GM23338 (cell line): Measurements from ENCODE around the gene MCC. TPM values are rescaled to one million over a fixed set of nuclear protein-coding genes. Genes with fewer than 3 reads are reported as not detected.

Source experiments
- ATAC-seq: fragments of 200-7000 bp; cut with Tn5 transposase; 3 replicates; pipeline ENCODE4 v1.9.1; 2020
- DNase-seq: peaks from one replicate; pipeline ENCODE4 v3.0.0-alpha.2; 2015; ENCODE audit warnings: low spot score
- H2AFZ ChIP-seq: fragments of 200-600 bp; sonication (generic); 2 replicates; pipeline ENCODE4 v1.8.0; 2016; ENCODE audit warnings: antibody characterized with exemption, mild to moderate bottlenecking, moderate library complexity
- H3F3A ChIP-seq: fragments of 200-600 bp; sonication (generic); replicated peaks from 2 replicates; pipeline ENCODE4 v1.8.0; 2017; ENCODE audit warnings: antibody characterized with exemption, mixed run types, low read depth
- H3K27ac ChIP-seq: fragments of 200-600 bp; sonication (generic); 2 replicates; pipeline ENCODE4 v1.6.1; 2016; ENCODE audit warnings: low read depth
- H3K27me3 ChIP-seq: fragments of 200-600 bp; sonication (generic); 2 replicates; pipeline ENCODE4 v1.8.0; 2016; ENCODE audit warnings: mild to moderate bottlenecking, mixed run types, moderate library complexity; ENCODE audit not compliant: insufficient read depth
- H3K36me3 ChIP-seq: fragments of 200-600 bp; sonication (generic); 2 replicates; pipeline ENCODE4 v1.8.0; 2016; ENCODE audit warnings: mild to moderate bottlenecking; ENCODE audit not compliant: insufficient read depth
- H3K4me1 ChIP-seq: fragments of 200-600 bp; sonication (generic); 2 replicates; pipeline ENCODE4 v1.8.0; 2016; ENCODE audit warnings: mild to moderate bottlenecking, moderate library complexity; ENCODE audit not compliant: insufficient read depth
- H3K4me2 ChIP-seq: fragments of 200-600 bp; sonication (generic); 2 replicates; pipeline ENCODE4 v1.7.1; 2017; ENCODE audit warnings: mixed run types
- H3K4me3 ChIP-seq: fragments of 200-600 bp; sonication (generic); 2 replicates; pipeline ENCODE4 v1.6.1; 2016; ENCODE audit warnings: mixed run types
- H3K79me2 ChIP-seq: fragments of 200-600 bp; sonication (generic); replicated peaks from 2 replicates; pipeline ENCODE4 v1.8.0; 2017; ENCODE audit warnings: mild to moderate bottlenecking; ENCODE audit not compliant: insufficient read depth
- H3K9me2 ChIP-seq: fragments of 200-600 bp; sonication (generic); 2 replicates; pipeline ENCODE4 v1.8.0; 2017; ENCODE audit not compliant: insufficient read depth
- H4K20me1 ChIP-seq: fragments of 200-600 bp; sonication (generic); replicated peaks from 2 replicates; pipeline ENCODE4 v1.8.0; 2017; ENCODE audit warnings: mild to moderate bottlenecking; ENCODE audit not compliant: insufficient read depth
- H3K27ac Mint-ChIP-seq: 2 replicates; pipeline ENCODE4 v1.8.0; 2020; ENCODE audit warnings: inconsistent platforms, mild to moderate bottlenecking, moderate library complexity, mixed read lengths
- H3K27me3 Mint-ChIP-seq: 3 replicates; pipeline ENCODE4 v1.8.0; 2022; ENCODE audit warnings: low read depth, mild to moderate bottlenecking, moderate library complexity, mixed read lengths, inconsistent platforms; ENCODE audit not compliant: insufficient read depth, poor library complexity
- H3K36me3 Mint-ChIP-seq: 3 replicates; pipeline ENCODE4 v1.8.0; 2021; ENCODE audit warnings: low read depth, mild to moderate bottlenecking, inconsistent platforms, moderate library complexity, mixed read lengths
- H3K4me1 Mint-ChIP-seq: 3 replicates; pipeline ENCODE4 v1.8.0; 2020; ENCODE audit warnings: mild to moderate bottlenecking, inconsistent platforms, mixed read lengths
- H3K4me3 Mint-ChIP-seq: 3 replicates; pipeline ENCODE4 v1.8.0; 2021; ENCODE audit warnings: moderate library complexity, mild to moderate bottlenecking, inconsistent platforms, mixed read lengths
- H3K9me3 Mint-ChIP-seq: 3 replicates; pipeline ENCODE4 v1.8.0; 2020; ENCODE audit warnings: moderate library complexity, mild to moderate bottlenecking, inconsistent platforms, mixed read lengths
- CREB1 ChIP-seq: fragments of 250-450 bp; sonication (Bioruptor Pico); IDR thresholded peaks from 2 replicates; pipeline ENCODE4 v1.5.0; 2020; ENCODE audit warnings: low read depth, mild to moderate bottlenecking, moderate library complexity
- EZH2 ChIP-seq: fragments of 200-600 bp; sonication (generic); IDR thresholded peaks from one replicate; pipeline ENCODE4 v1.8.0; 2017; ENCODE audit warnings: antibody characterized with exemption, mild to moderate bottlenecking, low read depth; ENCODE audit not compliant: unreplicated experiment
- EZH2phosphoT487 ChIP-seq: fragments of 200-600 bp; sonication (generic); IDR thresholded peaks from one replicate; pipeline ENCODE4 v1.8.1; 2018; ENCODE audit warnings: antibody characterized with exemption; ENCODE audit not compliant: unreplicated experiment
- JUNB ChIP-seq: IDR thresholded peaks from one replicate; pipeline ENCODE4 v1.6.1; 2016; ENCODE audit warnings: antibody characterized with exemption; ENCODE audit not compliant: unreplicated experiment
- NANOG ChIP-seq: IDR thresholded peaks from 2 replicates; pipeline ENCODE4 v1.6.1; 2016; ENCODE audit warnings: antibody characterized with exemption, borderline replicate concordance
- STAT1 ChIP-seq: IDR thresholded peaks from one replicate; pipeline ENCODE4 v1.6.1; 2016; ENCODE audit warnings: antibody characterized with exemption; ENCODE audit not compliant: unreplicated experiment
- ZNF114 ChIP-seq: fragments of 250-450 bp; sonication (Bioruptor Pico); IDR thresholded peaks from 2 replicates; pipeline ENCODE4 v1.5.0; 2020; ENCODE audit warnings: mild to moderate bottlenecking, moderate library complexity
- polyA plus RNA-seq: library from polyadenylated mRNA; unstranded; fragments of >200 nt; fragmentation: Nextera tagmentation; extraction: Ambion mirVana; gene quantifications from 2 replicates; pipeline ENCODE4 v1.2.1, GENCODE V29; 2016
- total RNA-seq: library from RNA; depleted of rRNA; stranded (reverse); fragments of >200 nt; shearing (Covaris generic); gene quantifications from 2 replicates; pipeline ENCODE4 v1.2.3, GENCODE V29; 2014
- TF ChIP-seq, protein P1 (sequence below), 2 experiments: fragments of 200-600 bp in 1 of 2; sonication (generic) in 1 of 2; conservative IDR thresholded peaks; 2 replicates each; pipeline versions ENCODE4 v1.5.1 to v1.6.1; 2016 to 2017; ENCODE audit warnings: antibody characterized with exemption in 2 of 2, low read depth in 2 of 2, mild to moderate bottlenecking in 2 of 2, moderate library complexity in 1 of 2

Gene MCC
- total and polyA plus RNA-seq, 2 experiments from 2014 or later: 3.8 to 10.1 TPM

DNA sequence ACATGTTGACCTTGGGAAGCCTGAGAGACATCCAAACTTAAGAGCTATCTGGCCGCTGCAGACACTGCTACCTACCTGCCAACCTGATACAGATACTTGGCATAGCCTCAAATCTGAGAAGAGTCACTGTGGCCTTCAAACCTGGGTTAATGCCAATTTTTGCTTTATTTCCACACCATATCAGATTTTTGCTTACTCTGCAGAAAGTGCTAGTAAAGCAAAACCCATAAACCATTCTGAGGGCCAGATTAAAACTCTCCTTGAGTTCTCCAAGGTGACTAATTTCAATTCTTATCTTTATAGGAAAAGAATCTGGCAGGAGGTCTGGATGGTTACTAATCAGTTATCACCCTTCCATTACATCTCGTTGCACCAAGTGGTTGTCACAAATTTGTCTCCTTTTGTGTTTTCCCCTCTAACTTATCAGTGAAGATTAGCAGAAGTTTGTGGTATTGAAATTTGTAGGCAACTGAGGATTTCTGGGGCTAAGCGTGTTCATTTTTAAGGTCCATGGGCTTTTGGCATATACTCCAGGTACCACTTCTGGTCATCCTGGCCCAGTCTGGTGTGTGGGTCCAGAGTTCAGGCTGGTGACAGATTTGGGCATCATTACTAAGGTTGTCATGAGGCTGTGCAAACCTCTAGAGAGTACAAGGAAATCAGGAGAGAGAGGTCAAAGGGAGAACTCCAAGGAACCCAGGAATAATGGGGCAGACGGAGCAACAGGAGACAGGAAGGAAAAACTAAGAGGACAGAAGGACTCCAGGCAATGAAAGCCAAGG, 231.4 kb downstream of the MCC start:
- Mint-ChIP-seq H3K4me1 (peaks cover 7% of the 10 kb centered on the region; the same call in 2 of the 3 replicates), H3K36me3 (peaks cover 21% of the 10 kb centered on the region), H3K27me3 (peaks cover 4% of the 10 kb centered on the region), H3K4me3 (no peak overlapping the region), H3K9me3 (peaks cover 9% of the 10 kb centered on the region; the same call in 2 of the 3 replicates), H3K27ac (no peak overlapping the region)
- Histone ChIP-seq H3K4me1 (no peaks in the 10 kb centered on the region), H3F3A (no peaks in the 10 kb centered on the region), H2AFZ (no peak overlapping the region), H3K79me2 (0 out of 2 replicates have a peak, but pooled peaks cover 3% of the 10 kb centered on the region), H4K20me1 (no peaks in the 10 kb centered on the region; the same call in 1 of the 2 replicates), H3K36me3 (no peaks in the 10 kb centered on the region), H3K4me2 (no peak overlapping the region), H3K4me3 (no peak overlapping the region), H3K27ac (no peak overlapping the region), H3K27me3 (no peaks in the 10 kb centered on the region), H3K9me2 (no peaks in the 10 kb centered on the region)
- DNase-seq (no peak), ATAC-seq (no peak)
- TF ChIP-seq STAT1 (no peak), ZNF114 (CRISPR knock-in tag) (no peak), NANOG (no peak)
- TF ChIP-seq, protein P1, sequence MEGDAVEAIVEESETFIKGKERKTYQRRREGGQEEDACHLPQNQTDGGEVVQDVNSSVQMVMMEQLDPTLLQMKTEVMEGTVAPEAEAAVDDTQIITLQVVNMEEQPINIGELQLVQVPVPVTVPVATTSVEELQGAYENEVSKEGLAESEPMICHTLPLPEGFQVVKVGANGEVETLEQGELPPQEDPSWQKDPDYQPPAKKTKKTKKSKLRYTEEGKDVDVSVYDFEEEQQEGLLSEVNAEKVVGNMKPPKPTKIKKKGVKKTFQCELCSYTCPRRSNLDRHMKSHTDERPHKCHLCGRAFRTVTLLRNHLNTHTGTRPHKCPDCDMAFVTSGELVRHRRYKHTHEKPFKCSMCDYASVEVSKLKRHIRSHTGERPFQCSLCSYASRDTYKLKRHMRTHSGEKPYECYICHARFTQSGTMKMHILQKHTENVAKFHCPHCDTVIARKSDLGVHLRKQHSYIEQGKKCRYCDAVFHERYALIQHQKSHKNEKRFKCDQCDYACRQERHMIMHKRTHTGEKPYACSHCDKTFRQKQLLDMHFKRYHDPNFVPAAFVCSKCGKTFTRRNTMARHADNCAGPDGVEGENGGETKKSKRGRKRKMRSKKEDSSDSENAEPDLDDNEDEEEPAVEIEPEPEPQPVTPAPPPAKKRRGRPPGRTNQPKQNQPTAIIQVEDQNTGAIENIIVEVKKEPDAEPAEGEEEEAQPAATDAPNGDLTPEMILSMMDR (conservative IDR thresholded peaks at IDR 0.05; ENCODE audit: low read depth in 2 of 2): no peak

DNA sequence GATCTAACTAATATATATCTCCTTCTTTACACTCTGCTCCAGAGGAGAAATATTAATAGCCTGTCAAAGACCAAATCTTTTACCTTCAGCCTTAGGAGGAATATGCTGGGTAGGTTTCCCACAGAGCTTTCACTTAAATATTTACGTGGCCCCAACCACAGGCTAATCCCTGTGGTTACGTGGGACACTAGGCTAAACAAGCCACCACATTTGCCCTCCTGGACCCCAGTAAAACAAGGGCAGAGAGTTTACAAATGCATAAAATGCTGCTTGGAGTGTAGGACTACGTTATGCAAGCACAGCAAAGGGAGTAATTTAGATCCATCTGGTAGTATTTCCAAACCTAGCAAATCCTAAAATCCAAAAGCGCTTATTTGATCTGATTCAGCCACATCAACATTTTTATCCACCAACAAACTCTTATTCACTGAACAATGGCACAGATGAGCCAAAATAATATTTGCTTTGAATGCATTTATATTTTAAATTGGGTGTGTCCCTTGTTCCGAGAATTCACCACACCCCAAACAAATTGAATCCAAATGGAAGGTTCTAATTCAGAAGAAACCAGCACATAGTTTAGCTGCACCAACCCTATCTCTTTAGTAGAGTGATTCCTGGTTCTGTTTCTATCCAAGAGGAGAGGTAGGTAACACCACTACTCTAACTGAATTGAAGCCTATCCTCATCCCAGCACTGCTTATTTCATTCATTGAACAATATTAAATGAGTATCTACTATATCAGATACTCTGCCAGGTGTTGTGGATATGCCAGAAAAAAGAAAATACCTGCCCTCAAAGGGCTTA, 232.5 kb downstream of the MCC start:
- H3K4me3 ChIP-seq: no peak overlapping the region
- no peaks in the 10 kb centered on the region for H3K27me3 ChIP-seq
- peaks cover 16% of the 10 kb centered on the region; the same call in 2 of the 3 replicates for H3K4me1 Mint-ChIP-seq
- peaks cover 10% of the 10 kb centered on the region; the same call in 2 of the 3 replicates for H3K9me3 Mint-ChIP-seq
- H3K4me2 ChIP-seq: no peak overlapping the region
- no peaks in the 10 kb centered on the region for H3K4me1 ChIP-seq
- ATAC-seq: no peak
- H4K20me1 ChIP-seq: no peaks in the 10 kb centered on the region; the same call in 1 of the 2 replicates
- no peak for TF ChIP-seq EZH2phosphoT487
- no peak for TF ChIP-seq JUNB
- TF ChIP-seq EZH2: no peak
- no peak for TF ChIP-seq CREB1
- TF ChIP-seq NANOG: no peak
- TF ChIP-seq, protein P1 (conservative IDR thresholded peaks at IDR 0.05; ENCODE audit: low read depth in 2 of 2): no peak
- TF ChIP-seq STAT1: no peak
- H3K4me3 Mint-ChIP-seq: no peak overlapping the region
- H3K9me2 ChIP-seq: no peaks in the 10 kb centered on the region
- H3K79me2 ChIP-seq: 0 out of 2 replicates have a peak, but pooled peaks cover 3% of the 10 kb centered on the region
- peaks cover 23% of the 10 kb centered on the region for H3K36me3 Mint-ChIP-seq
- H3F3A ChIP-seq: no peaks in the 10 kb centered on the region
- no peak for DNase-seq
- H2AFZ ChIP-seq: no peak overlapping the region
- peaks cover 4% of the 10 kb centered on the region for H3K27me3 Mint-ChIP-seq
- H3K27ac ChIP-seq: no peak overlapping the region
- no peaks in the 10 kb centered on the region for H3K36me3 ChIP-seq
- no peak overlapping the region for H3K27ac Mint-ChIP-seq
